Measurements from ENCODE around the gene ARHGAP24.

The ARHGAP24 gene

GRCh38 chr4:85548116-85548515 is 73.2 kb downstream of the ARHGAP24 start:
- DNase-seq (ENCODE audit: extremely low read depth, low read depth), result no peak
- TF ChIP-seq, protein P1, sequence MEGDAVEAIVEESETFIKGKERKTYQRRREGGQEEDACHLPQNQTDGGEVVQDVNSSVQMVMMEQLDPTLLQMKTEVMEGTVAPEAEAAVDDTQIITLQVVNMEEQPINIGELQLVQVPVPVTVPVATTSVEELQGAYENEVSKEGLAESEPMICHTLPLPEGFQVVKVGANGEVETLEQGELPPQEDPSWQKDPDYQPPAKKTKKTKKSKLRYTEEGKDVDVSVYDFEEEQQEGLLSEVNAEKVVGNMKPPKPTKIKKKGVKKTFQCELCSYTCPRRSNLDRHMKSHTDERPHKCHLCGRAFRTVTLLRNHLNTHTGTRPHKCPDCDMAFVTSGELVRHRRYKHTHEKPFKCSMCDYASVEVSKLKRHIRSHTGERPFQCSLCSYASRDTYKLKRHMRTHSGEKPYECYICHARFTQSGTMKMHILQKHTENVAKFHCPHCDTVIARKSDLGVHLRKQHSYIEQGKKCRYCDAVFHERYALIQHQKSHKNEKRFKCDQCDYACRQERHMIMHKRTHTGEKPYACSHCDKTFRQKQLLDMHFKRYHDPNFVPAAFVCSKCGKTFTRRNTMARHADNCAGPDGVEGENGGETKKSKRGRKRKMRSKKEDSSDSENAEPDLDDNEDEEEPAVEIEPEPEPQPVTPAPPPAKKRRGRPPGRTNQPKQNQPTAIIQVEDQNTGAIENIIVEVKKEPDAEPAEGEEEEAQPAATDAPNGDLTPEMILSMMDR (IDR thresholded peaks at IDR 0.05; ENCODE audit: low read depth, low read length), result no peak; the same call in none of the 2 replicates

DNA sequence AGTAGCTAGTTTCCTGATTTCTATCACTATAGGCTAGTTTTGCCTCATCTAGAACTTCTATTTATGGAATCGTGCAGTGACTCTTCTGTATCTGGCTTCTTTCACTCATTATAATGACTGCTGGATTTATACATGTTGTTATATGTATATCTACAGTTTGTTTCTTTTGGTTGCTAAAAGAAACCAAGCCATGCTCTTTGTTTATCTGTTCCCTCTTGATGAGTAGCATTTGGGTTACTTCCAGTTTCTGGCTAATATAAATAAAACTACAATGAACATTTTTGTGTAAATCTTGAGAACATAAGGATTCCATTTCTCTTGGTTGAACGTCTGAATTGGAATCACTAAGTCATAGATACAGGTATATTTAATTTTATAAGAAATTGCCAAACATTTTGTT is 73.9 kb downstream of the ARHGAP24 start:
- no peak for DNase-seq (ENCODE audit: extremely low read depth, low read depth)
- TF ChIP-seq, protein P1 (IDR thresholded peaks at IDR 0.05; ENCODE audit: low read depth, low read length), result no peak

GRCh38 chr4:85555206-85555605 is 80.3 kb downstream of the ARHGAP24 start:
- TF ChIP-seq, protein P1 (IDR thresholded peaks at IDR 0.05; ENCODE audit: low read depth, low read length), result no peak
- DNase-seq (ENCODE audit: extremely low read depth, low read depth), result no peak

GRCh38 chr4:85556283-85556682 is 81.3 kb downstream of the ARHGAP24 start:
- TF ChIP-seq, protein P1 (IDR thresholded peaks at IDR 0.05; ENCODE audit: low read depth, low read length), result no peak
- DNase-seq (ENCODE audit: extremely low read depth, low read depth), result no peak

DNA sequence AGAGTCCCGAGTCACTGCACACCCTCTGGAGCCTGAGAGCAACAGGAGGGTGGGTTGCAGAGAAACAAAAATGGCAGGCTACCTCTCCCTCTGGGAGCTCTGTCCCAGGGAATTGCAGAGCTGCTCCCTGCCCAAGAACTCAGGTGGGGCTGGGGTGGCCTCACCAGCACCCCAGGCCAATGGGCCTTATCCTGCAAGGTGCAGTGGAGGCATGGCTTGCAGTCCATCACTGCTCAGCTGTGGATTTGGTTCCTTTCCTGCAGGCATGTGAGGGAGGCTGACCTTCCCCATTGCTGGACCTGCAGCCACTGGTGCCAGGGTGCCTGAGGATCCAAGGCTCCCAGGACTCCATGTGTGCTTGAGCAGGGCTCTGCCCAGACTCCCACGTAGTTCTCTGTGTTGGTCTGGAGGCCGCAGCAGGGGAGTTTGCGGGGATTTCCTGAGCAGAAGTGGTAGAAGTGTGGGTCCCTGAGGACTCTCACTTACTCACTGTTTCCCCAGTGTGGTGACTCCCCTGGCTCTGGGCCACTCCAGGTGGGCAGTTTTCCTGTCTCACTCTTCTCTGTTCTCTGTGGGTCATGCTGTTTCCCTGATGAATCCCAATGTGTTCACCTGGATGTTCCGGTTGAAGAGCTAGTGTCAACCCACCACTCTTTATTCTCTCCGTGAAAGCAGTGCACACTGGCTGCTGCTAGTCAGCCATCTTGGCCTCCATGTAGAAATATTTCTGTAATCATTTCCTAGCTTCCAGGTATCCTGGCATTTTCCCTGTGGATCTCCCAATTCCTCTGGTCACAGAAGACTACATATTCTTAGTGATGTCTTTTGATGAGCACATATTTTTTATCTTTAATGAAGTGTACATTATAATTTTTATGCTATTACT is 82.3 kb downstream of the ARHGAP24 start:
- no peak for DNase-seq (ENCODE audit: extremely low read depth, low read depth)
- TF ChIP-seq, protein P1 (IDR thresholded peaks at IDR 0.05; ENCODE audit: low read depth, low read length), result no peak

GRCh38 chr4:85565761-85566480 is 91.0 kb downstream of the ARHGAP24 start:
- DNase-seq (ENCODE audit: extremely low read depth, low read depth), result peak; percentile 11
- TF ChIP-seq, protein P1 (IDR thresholded peaks at IDR 0.05; ENCODE audit: low read depth, low read length), result no peak

DNA sequence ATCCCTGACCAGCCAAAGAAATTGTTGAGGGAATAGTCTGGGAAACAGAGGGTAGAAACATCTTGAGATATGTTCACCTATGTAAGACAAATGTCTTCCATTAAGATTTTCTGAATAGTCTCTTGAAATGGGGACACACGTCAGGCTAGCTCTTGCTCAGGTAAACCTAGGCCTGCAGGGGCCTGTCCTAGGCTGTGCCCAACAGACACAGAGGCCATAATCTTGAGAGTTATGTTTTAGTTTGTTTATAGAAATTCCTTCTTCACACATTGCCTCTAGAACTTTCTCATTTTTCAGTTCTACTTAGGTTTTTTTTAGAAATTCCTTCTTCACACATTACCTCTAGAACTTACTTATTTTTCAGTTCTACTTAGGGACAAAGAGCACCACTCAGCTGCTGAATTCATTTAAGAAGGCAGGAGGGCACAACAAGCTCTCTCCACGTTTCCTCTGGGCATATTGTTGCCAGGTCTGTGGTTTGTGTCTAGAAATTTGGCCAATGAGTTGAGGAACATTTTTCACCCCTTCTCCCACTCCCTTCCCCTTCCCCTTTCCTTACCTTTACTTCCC is 94.9 kb downstream of the ARHGAP24 start:
- DNase-seq (ENCODE audit: extremely low read depth, low read depth), result no peak
- TF ChIP-seq, protein P1 (IDR thresholded peaks at IDR 0.05; ENCODE audit: low read depth, low read length), result no peak
